Duodenal mucosa (tissue), 2 donors: ENCODE results near the gene ZBTB16.

Experiments
- H3K27ac ChIP-seq: one replicate; pipeline ENCODE4 v1.7.0; 2013; ENCODE audit warnings: low read depth, low read length
- H3K27me3 ChIP-seq, 2 donors: one replicate each; pipeline ENCODE4 v1.7.0; 2013; ENCODE audit warnings: low read length in 2 of 2, control low read depth in 1 of 2; ENCODE audit not compliant: insufficient read depth in 2 of 2, control insufficient read depth in 1 of 2
- H3K36me3 ChIP-seq, 2 donors: one replicate each; pipeline ENCODE4 v1.7.0; 2013; ENCODE audit warnings: low read length in 2 of 2, control low read depth in 1 of 2; ENCODE audit not compliant: insufficient read depth in 2 of 2, control insufficient read depth in 1 of 2
- H3K4me1 ChIP-seq, 2 donors: one replicate each; pipeline ENCODE4 v1.7.0; 2013; ENCODE audit warnings: low read length in 2 of 2, control low read depth in 1 of 2; ENCODE audit not compliant: insufficient read depth in 2 of 2, control insufficient read depth in 1 of 2
- H3K4me3 ChIP-seq, 2 donors: one replicate each; pipeline ENCODE4 v1.7.0; 2013; ENCODE audit warnings: low read length in 2 of 2, low read depth in 1 of 2
- H3K9ac ChIP-seq, 2 donors: one replicate each; pipeline ENCODE4 v1.7.0; 2013; ENCODE audit warnings: low read length in 2 of 2, low read depth in 1 of 2
- H3K9me3 ChIP-seq, 2 donors: one replicate each; pipeline ENCODE4 v1.7.0; 2013; ENCODE audit warnings: low read length in 2 of 2, control low read depth in 1 of 2; ENCODE audit not compliant: control insufficient read depth in 1 of 2

The ZBTB16 gene

GRCh38 chr11:114080769-114081168 lies 21.3 kb downstream of the ZBTB16 start:
- no peaks in the 10 kb centered on the region for H3K36me3 ChIP-seq

GRCh38 chr11:114081641-114082414 lies 22.3 kb downstream of the ZBTB16 start:
- Histone ChIP-seq H3K4me1 (peaks cover 30 to 45% of the 10 kb centered on the region in 2 donors), H3K27ac (no peak overlapping the region), H3K9me3 (no peaks in the 10 kb centered on the region), H3K27me3 (peaks cover 6% of the 10 kb centered on the region in 2 donors), H3K4me3 (no peak overlapping the region), H3K9ac (peak overlapping the region in 1 of 2 donors; percentile 6), H3K36me3 (no peaks in the 10 kb centered on the region)

More at GRCh38 chr11:114080769-114081168, 21.3 kb downstream of the ZBTB16 start:
- H3K4me3 ChIP-seq = no peak overlapping the region
- no peak overlapping the region for H3K9ac ChIP-seq
- H3K4me1 ChIP-seq = peaks cover 35 to 44% of the 10 kb centered on the region in 2 donors
- H3K27ac ChIP-seq = no peak overlapping the region
- peaks cover 6 to 9% of the 10 kb centered on the region in 2 donors for H3K27me3 ChIP-seq
- H3K9me3 ChIP-seq = no peaks in the 10 kb centered on the region

GRCh38 chr11:114082415-114082748 lies 22.9 kb downstream of the ZBTB16 start:
- Histone ChIP-seq H3K4me1 (peaks cover 25 to 39% of the 10 kb centered on the region in 2 donors), H3K27me3 (peaks cover under 1 to 6% of the 10 kb centered on the region in 2 donors), H3K9ac (peak overlapping the region in 1 of 2 donors; percentile 6), H3K36me3 (no peaks in the 10 kb centered on the region), H3K27ac (no peak overlapping the region), H3K4me3 (no peak overlapping the region), H3K9me3 (no peaks in the 10 kb centered on the region)

- Histone ChIP-seq H3K27me3 (peaks cover 0 to 2% of the 10 kb centered on the region in 2 donors), H3K4me1 (peaks cover 21 to 35% of the 10 kb centered on the region in 2 donors), H3K9me3 (no peaks in the 10 kb centered on the region), H3K9ac (no peak overlapping the region), H3K4me3 (no peak overlapping the region), H3K27ac (no peak overlapping the region), H3K36me3 (no peaks in the 10 kb centered on the region)
Observed at GRCh38 chr11:114082767-114083181, 23.3 kb downstream of the ZBTB16 start.

GRCh38 chr11:114083391-114084252 lies 24.1 kb downstream of the ZBTB16 start:
- Histone ChIP-seq H3K27me3 (no peaks in the 10 kb centered on the region), H3K9me3 (no peaks in the 10 kb centered on the region), H3K4me1 (peaks cover 16 to 28% of the 10 kb centered on the region in 2 donors), H3K27ac (no peak overlapping the region), H3K36me3 (no peaks in the 10 kb centered on the region), H3K4me3 (no peak overlapping the region), H3K9ac (no peak overlapping the region)

- no peaks in the 10 kb centered on the region for H3K36me3 ChIP-seq
- H3K27ac ChIP-seq = no peak overlapping the region
- H3K27me3 ChIP-seq = no peaks in the 10 kb centered on the region
- H3K9me3 ChIP-seq = no peaks in the 10 kb centered on the region
- H3K4me3 ChIP-seq = no peak overlapping the region
- no peak overlapping the region for H3K9ac ChIP-seq
- H3K4me1 ChIP-seq = peaks cover 15 to 25% of the 10 kb centered on the region in 2 donors
Observed at GRCh38 chr11:114084414-114084813, 24.9 kb downstream of the ZBTB16 start.

- no peaks in the 10 kb centered on the region for H3K27me3 ChIP-seq
- no peak overlapping the region for H3K9ac ChIP-seq
- H3K4me3 ChIP-seq = no peak overlapping the region
- no peaks in the 10 kb centered on the region for H3K36me3 ChIP-seq
- H3K27ac ChIP-seq = no peak overlapping the region
- H3K9me3 ChIP-seq = no peaks in the 10 kb centered on the region
- peaks cover 6 to 16% of the 10 kb centered on the region in 2 donors for H3K4me1 ChIP-seq
Observed at GRCh38 chr11:114085965-114086793, 26.7 kb downstream of the ZBTB16 start.

GRCh38 chr11:114087025-114087424 lies 27.5 kb downstream of the ZBTB16 start:
- no peaks in the 10 kb centered on the region for H3K9me3 ChIP-seq
- peaks cover 5 to 12% of the 10 kb centered on the region in 2 donors for H3K4me1 ChIP-seq
- H3K27ac ChIP-seq = no peak overlapping the region
- no peak overlapping the region for H3K4me3 ChIP-seq
- H3K36me3 ChIP-seq = no peaks in the 10 kb centered on the region
- no peaks in the 10 kb centered on the region for H3K27me3 ChIP-seq
- no peak overlapping the region for H3K9ac ChIP-seq

- no peak overlapping the region for H3K9ac ChIP-seq
- H3K27ac ChIP-seq = no peak overlapping the region
- H3K27me3 ChIP-seq = no peaks in the 10 kb centered on the region
- H3K36me3 ChIP-seq = no peaks in the 10 kb centered on the region
- no peaks in the 10 kb centered on the region for H3K9me3 ChIP-seq
- no peak overlapping the region for H3K4me3 ChIP-seq
- H3K4me1 ChIP-seq = peaks cover 0 to 7% of the 10 kb centered on the region in 2 donors
Observed at GRCh38 chr11:114088216-114088615, 28.7 kb downstream of the ZBTB16 start.
